Neural crest cell (in vitro differentiated cells): ENCODE results near the gene TRAPPC3L. TPM values are rescaled to one million over a fixed set of nuclear protein-coding genes. Genes with fewer than 3 reads are reported as not detected.

Source experiments
- DNase-seq: peaks from one replicate; pipeline ENCODE4 v3.0.0; 2021; ENCODE audit warnings: low read depth, mixed read lengths, low spot score
- H3K27ac Mint-ChIP-seq: one replicate; pipeline ENCODE4 v1.8.0; 2021; ENCODE audit warnings: mild to moderate bottlenecking, mixed read lengths; ENCODE audit not compliant: unreplicated experiment
- H3K27me3 Mint-ChIP-seq: 2 replicates; pipeline ENCODE4 v1.8.0; 2021; ENCODE audit warnings: low read depth, mild to moderate bottlenecking, mixed read lengths
- H3K36me3 Mint-ChIP-seq: 2 replicates; pipeline ENCODE4 v1.8.0; 2021; ENCODE audit warnings: low read depth, mild to moderate bottlenecking, mixed read lengths
- H3K4me1 Mint-ChIP-seq: 2 replicates; pipeline ENCODE4 v1.8.0; 2021; ENCODE audit warnings: mixed read lengths
- H3K4me3 Mint-ChIP-seq: one replicate; pipeline ENCODE4 v1.8.0; 2021; ENCODE audit warnings: mild to moderate bottlenecking, mixed read lengths
- H3K9me3 Mint-ChIP-seq: 2 replicates; pipeline ENCODE4 v1.8.0; 2021; ENCODE audit warnings: mixed read lengths
- total RNA-seq: library from RNA; stranded (reverse); gene quantifications from 2 replicates; pipeline ENCODE4 v1.2.1, GENCODE V29; 2021
- TF ChIP-seq, protein P1 (sequence below): fragments of 200-600 bp; sonication (generic); conservative IDR thresholded peaks from 2 replicates; pipeline ENCODE4 v1.5.0; 2021; ENCODE audit warnings: antibody characterized with exemption, mild to moderate bottlenecking

The TRAPPC3L gene
- total RNA-seq, 1 donor from 2014 or later, result not detected

DNA sequence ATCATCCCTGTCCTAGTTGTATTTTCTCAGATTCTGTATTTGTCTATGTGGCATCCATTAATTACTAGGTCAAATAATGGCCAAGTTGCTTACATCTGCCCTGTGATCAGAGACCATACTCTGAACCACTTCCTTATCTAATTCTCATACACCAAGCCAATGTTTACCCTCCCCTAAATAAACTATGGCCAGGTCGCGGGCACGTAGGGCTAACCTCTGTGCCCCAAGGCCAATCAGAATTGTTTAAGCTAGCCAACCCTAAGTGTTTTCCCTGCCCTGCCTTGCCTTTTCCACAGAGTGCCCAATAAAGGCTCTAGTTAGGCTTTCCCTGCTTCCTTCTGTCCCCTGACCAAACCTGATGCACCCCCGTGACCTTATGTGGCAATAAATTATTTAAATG, 5.3 kb upstream of the TRAPPC3L start:
- Mint-ChIP-seq H3K9me3 (no peaks in the 10 kb centered on the region), H3K27ac (no peak overlapping the region), H3K4me1 (peaks cover 6% of the 10 kb centered on the region), H3K36me3 (no peaks in the 10 kb centered on the region), H3K27me3 (peaks cover 12% of the 10 kb centered on the region), H3K4me3 (no peak overlapping the region)
- no peak for DNase-seq
- TF ChIP-seq, protein P1, sequence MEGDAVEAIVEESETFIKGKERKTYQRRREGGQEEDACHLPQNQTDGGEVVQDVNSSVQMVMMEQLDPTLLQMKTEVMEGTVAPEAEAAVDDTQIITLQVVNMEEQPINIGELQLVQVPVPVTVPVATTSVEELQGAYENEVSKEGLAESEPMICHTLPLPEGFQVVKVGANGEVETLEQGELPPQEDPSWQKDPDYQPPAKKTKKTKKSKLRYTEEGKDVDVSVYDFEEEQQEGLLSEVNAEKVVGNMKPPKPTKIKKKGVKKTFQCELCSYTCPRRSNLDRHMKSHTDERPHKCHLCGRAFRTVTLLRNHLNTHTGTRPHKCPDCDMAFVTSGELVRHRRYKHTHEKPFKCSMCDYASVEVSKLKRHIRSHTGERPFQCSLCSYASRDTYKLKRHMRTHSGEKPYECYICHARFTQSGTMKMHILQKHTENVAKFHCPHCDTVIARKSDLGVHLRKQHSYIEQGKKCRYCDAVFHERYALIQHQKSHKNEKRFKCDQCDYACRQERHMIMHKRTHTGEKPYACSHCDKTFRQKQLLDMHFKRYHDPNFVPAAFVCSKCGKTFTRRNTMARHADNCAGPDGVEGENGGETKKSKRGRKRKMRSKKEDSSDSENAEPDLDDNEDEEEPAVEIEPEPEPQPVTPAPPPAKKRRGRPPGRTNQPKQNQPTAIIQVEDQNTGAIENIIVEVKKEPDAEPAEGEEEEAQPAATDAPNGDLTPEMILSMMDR, result no peak

DNA sequence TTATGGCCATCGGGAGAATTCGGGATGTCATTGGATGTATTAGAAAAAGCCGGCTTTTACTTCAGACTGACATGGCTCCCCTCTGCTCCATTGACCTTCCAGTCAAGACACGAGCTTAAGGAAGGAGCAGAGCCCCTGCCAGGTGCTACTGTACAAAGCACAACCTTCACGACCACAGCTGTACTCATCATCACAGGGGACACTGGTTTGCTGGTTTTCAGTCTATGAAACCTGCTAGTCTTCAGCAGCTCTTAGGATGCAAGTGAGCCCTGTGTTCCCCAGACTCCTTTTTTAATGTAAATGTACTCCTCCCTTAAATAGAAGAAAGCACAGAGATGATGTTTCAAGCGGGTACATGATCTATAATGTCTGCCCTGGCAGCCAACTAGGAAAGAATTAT, 1.9 kb upstream of the TRAPPC3L start:
- Mint-ChIP-seq H3K9me3 (no peaks in the 10 kb centered on the region), H3K27ac (no peak overlapping the region), H3K4me3 (no peak overlapping the region), H3K4me1 (peaks cover 6% of the 10 kb centered on the region), H3K27me3 (peaks cover 7% of the 10 kb centered on the region), H3K36me3 (no peaks in the 10 kb centered on the region)
- TF ChIP-seq, protein P1, result no peak
- no peak for DNase-seq

DNA sequence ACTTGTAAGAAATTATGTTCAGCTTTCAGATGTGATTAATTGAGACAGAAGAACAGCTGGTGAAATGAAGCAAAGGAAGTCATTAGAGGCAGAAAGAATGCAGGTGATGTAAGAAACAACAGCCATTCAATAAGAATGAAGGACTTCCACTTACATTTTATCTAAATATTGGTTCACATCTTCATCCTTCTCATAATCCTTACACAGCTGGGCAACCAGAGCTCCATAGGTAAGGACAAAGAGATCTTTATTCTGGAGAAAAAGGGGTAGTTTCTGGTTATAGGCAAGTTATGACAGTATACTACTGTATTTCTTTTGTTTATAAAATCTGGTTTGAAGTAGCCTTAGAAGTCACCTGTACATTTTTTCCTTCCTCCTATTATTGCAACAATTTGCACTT, 2.3 kb downstream of the TRAPPC3L start:
- Mint-ChIP-seq H3K36me3 (no peaks in the 10 kb centered on the region), H3K27me3 (peaks cover 7% of the 10 kb centered on the region), H3K4me3 (no peak overlapping the region), H3K9me3 (no peaks in the 10 kb centered on the region), H3K27ac (no peak overlapping the region), H3K4me1 (no peaks in the 10 kb centered on the region)
- DNase-seq, result no peak
- TF ChIP-seq, protein P1, result no peak

DNA sequence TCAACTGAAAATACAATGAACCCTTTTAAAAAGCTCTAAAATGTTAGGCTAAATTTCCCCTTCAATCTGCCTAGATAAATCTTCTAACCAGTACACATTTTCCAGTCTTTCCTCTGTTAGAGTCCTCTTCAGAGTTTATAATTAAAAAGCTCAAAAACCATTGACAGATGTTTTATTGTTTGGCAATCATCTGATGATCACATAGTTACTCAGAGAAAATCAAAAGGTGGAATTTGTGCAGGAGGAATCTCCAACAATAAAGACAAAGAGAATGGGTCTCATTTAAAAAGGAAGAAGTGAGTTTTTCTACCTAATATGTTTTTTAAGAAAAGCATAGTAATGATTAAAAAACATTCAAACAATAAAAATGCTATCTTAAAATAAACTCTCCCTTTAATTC, 3.1 kb downstream of the TRAPPC3L start:
- Mint-ChIP-seq H3K36me3 (no peaks in the 10 kb centered on the region), H3K27ac (no peak overlapping the region), H3K27me3 (peaks cover 4% of the 10 kb centered on the region), H3K9me3 (no peaks in the 10 kb centered on the region), H3K4me1 (no peaks in the 10 kb centered on the region), H3K4me3 (no peak overlapping the region)
- TF ChIP-seq, protein P1, result no peak
- no peak for DNase-seq

DNA sequence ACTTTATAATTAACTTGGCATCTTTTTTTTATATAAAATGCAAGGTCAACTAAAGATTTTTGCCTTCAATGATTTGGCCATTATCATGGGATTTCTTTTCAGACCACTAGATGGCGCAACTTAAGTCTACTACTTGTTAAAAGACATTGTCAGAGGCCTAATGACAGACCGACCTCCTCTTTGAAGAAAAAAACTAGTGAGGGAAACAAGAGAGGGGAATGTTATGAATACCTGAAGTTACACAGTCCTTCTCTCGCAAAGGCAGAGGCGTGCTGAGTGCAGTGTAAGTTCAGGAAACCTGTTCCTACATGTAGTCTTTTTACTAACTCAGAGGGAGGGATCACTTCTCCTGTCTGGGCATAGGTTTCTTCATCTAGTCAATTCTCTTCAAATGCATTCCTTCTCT, 9.3 kb downstream of the TRAPPC3L start:
- H3K27ac Mint-ChIP-seq, result no peak overlapping the region
- H3K36me3 Mint-ChIP-seq, result no peaks in the 10 kb centered on the region
- DNase-seq, result peak; percentile 30
- no peaks in the 10 kb centered on the region for H3K9me3 Mint-ChIP-seq
- TF ChIP-seq, protein P1, result peak; percentile 88
- peaks cover 19% of the 10 kb centered on the region for H3K27me3 Mint-ChIP-seq
- H3K4me3 Mint-ChIP-seq, result no peak overlapping the region
- peaks cover 16% of the 10 kb centered on the region for H3K4me1 Mint-ChIP-seq

DNA sequence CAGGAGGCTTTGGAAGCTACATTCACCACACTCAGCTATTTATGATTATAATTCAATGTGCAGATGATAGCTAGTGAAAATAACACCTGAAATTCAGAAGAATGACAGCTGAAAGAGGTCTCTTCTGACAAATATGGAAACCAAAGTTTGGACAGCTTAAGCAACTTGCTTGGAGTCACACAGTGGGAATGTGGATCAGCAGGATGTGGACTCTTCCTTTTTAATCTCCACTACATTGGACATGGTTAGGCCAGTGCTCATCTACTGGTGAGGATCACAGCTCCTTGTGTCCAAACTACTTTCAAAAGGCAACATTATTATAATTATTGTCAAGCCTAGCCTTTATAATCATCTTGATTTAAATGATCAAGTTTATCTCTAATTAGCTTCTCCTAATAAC, 10.4 kb downstream of the TRAPPC3L start:
- H3K27me3 Mint-ChIP-seq, result peaks cover 19% of the 10 kb centered on the region
- no peak overlapping the region for H3K27ac Mint-ChIP-seq
- TF ChIP-seq, protein P1, result no peak
- H3K4me1 Mint-ChIP-seq, result peaks cover 25% of the 10 kb centered on the region
- no peak for DNase-seq
- no peaks in the 10 kb centered on the region for H3K36me3 Mint-ChIP-seq
- no peaks in the 10 kb centered on the region for H3K9me3 Mint-ChIP-seq
- no peak overlapping the region for H3K4me3 Mint-ChIP-seq
